ENCODE results near the gene PIK3C3.

DNA sequence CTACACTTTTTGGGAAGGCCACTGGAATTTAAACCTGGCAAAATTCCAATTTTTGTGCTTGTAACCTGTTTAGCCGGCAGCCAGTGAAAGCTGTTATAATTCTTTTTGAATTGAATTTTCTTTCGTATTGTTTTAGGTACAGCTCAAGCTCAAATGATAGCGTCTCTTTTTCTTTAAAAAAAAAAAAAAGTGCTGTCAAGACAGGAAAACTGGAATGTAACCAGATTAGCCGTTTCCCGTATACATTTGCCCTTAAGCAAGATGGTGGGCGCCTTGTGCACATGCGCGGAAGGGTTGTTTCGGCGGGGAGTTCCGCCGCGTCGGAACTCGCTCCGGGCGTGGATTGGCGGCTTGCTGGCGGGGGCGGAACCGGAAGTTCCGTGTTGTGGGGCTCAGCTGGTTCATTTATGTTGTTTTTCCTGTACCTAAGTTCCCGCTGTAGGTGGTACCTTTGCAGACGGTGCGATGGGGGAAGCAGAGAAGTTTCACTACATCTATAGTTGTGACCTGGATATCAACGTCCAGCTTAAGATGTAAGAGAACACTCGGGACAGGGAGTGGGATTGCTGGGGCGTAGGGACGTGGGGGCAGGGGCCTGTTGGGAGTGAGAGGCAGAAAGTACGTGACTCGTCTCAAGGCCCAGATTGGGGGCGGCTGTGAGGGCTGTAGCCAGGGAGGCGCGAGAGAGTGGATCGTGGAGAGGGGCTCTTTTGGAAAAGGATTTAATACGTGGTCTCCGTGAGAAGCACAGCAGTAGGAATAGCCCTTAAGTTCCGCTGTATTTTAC lies at the start of gene PIK3C3:
- TF ChIP-seq, protein P1, sequence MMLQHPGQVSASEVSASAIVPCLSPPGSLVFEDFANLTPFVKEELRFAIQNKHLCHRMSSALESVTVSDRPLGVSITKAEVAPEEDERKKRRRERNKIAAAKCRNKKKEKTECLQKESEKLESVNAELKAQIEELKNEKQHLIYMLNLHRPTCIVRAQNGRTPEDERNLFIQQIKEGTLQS (IDR thresholded peaks at IDR 0.05; ENCODE audit: insufficient read depth, low read depth, low read length) = no peak
- TF ChIP-seq TCF12 (IDR thresholded peaks at IDR 0.05; ENCODE audit: low read depth, low read length) (no peak), BRCA1 (IDR thresholded peaks at IDR 0.05; ENCODE audit: low read depth, low read length) (no peak), SP4 (IDR thresholded peaks at IDR 0.05; ENCODE audit: low read length) (no peak), HDAC2 (IDR thresholded peaks at IDR 0.05; ENCODE audit: borderline replicate concordance in 1 of 2, low read depth in 2 of 2, low read length in 2 of 2) (peak in 1 of 2 experiments; percentile 81; a peak in 1 of 4 replicates), RXRA (IDR thresholded peaks at IDR 0.05; ENCODE audit: insufficient read depth, low read depth, low read length) (no peak)
- TF ChIP-seq, protein P2, sequence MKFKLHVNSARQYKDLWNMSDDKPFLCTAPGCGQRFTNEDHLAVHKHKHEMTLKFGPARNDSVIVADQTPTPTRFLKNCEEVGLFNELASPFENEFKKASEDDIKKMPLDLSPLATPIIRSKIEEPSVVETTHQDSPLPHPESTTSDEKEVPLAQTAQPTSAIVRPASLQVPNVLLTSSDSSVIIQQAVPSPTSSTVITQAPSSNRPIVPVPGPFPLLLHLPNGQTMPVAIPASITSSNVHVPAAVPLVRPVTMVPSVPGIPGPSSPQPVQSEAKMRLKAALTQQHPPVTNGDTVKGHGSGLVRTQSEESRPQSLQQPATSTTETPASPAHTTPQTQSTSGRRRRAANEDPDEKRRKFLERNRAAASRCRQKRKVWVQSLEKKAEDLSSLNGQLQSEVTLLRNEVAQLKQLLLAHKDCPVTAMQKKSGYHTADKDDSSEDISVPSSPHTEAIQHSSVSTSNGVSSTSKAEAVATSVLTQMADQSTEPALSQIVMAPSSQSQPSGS (IDR thresholded peaks at IDR 0.05; ENCODE audit: low read length) = no peak
- TF ChIP-seq, protein P3, sequence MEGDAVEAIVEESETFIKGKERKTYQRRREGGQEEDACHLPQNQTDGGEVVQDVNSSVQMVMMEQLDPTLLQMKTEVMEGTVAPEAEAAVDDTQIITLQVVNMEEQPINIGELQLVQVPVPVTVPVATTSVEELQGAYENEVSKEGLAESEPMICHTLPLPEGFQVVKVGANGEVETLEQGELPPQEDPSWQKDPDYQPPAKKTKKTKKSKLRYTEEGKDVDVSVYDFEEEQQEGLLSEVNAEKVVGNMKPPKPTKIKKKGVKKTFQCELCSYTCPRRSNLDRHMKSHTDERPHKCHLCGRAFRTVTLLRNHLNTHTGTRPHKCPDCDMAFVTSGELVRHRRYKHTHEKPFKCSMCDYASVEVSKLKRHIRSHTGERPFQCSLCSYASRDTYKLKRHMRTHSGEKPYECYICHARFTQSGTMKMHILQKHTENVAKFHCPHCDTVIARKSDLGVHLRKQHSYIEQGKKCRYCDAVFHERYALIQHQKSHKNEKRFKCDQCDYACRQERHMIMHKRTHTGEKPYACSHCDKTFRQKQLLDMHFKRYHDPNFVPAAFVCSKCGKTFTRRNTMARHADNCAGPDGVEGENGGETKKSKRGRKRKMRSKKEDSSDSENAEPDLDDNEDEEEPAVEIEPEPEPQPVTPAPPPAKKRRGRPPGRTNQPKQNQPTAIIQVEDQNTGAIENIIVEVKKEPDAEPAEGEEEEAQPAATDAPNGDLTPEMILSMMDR (IDR thresholded peaks at IDR 0.05; ENCODE audit: control extremely low read depth in 1 of 3, insufficient read depth in 1 of 3, low read depth in 1 of 3, low read length in 3 of 3) = no peak
